Astrocyte (in vitro differentiated cells and primary cell): ENCODE results near the gene CD82.

ENCODE experiments used
- CTCF ChIP-seq: IDR thresholded peaks from 2 replicates; pipeline ENCODE4 v1.5.1; 2011; ENCODE audit warnings: low read depth, mild to moderate bottlenecking, inconsistent platforms, low read length, moderate library complexity; ENCODE audit not compliant: insufficient read depth
- EZH2 ChIP-seq: IDR thresholded peaks from 2 replicates; pipeline ENCODE4 v1.6.1; 2012; ENCODE audit warnings: mild to moderate bottlenecking, low read length, inconsistent platforms; ENCODE audit not compliant: insufficient read depth

GRCh38 chr11:44571871-44572270, 6.4 kb downstream of the CD82 start:
- TF ChIP-seq CTCF (no peak), EZH2 (no peak)
